ENCODE data around the gene B3GAT2. TPM values are rescaled to one million over a fixed set of nuclear protein-coding genes. Genes with fewer than 3 reads are reported as not detected.
A peak's percentile ranks its signal among the peaks of the same experiment; 100 is the strongest.

Gene B3GAT2, protein sequence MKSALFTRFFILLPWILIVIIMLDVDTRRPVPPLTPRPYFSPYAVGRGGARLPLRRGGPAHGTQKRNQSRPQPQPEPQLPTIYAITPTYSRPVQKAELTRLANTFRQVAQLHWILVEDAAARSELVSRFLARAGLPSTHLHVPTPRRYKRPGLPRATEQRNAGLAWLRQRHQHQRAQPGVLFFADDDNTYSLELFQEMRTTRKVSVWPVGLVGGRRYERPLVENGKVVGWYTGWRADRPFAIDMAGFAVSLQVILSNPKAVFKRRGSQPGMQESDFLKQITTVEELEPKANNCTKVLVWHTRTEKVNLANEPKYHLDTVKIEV
- total RNA-seq: under 1 TPM; 0.31 to 0.42 TPM
- 0.57 TPM for polyA plus RNA-seq (2013, experiment 1 of 2)
- 0.46 TPM for polyA plus RNA-seq (2013, experiment 2 of 2)
- long read RNA-seq, experiment 1: 0 reads
- long read RNA-seq, experiment 2: 0 reads
- long read RNA-seq, experiment 3, full-length matches to known transcripts: 4 of 6 reads
- long read RNA-seq, experiment 3, partial matches to known transcripts: 0 of 6 reads
- long read RNA-seq, experiment 3, other reads (novel, unspliced or antisense): 2 of 6 reads
- long read RNA-seq, experiment 4: 0 reads

DNA sequence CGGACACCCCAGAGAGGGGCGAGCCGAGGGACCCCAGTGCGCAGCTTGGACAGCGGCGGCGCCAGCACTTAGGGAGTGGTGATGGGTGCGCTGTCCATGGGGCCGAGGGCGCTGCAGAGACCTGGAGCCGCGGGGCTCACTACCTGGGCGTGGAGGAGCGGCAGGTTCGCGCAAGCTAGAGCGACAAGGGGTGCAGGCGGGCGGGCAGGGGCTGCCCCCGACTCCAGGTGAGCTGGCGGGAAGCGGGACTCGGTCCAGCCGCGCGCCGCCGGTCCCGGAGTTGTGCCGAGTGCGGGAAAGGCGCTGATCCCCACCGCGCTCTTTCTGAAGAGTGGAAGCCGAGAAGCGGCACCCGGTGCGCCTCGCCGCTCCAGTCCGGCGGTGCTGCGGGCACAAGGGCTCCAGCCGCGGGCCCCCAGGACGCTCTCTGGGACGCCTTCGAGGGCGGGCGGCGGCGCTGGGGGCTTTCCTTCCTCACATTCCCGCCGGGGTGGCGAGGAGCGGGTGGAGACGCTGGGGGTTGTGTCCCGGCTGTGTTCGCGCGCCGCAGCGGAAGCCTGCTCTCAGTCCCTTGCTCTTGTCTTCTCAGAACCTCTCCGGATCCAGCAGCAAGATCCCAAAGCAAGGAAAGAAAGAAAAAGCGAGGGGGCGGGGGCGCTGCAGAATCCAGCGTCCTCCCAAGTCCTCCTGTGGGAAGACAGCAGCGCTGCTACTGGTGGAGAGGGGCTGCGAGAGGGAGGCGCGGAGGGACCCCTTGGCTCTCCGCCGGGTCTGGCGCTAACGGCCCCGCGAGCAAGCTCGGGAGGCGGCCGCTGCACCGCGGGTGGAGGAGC is at the start of gene B3GAT2:
Gene B3GAT2 (minus strand): TSS at position 610 of the 833 bp plus-strand sequence. CDS start 631 bp downstream, outside the sequence.
- Histone ChIP-seq H3K27ac (ENCODE audit: low read depth, low read length) (no peak within 1 kb of the TSS), H3K9me3 (ENCODE audit: control insufficient read depth, low read length) (no peaks in the 10 kb centered on the region), H3K36me3 (ENCODE audit: control insufficient read depth, insufficient read depth, low read length) (no peaks in the 10 kb centered on the region), H3K4me3 (ENCODE audit: low read length) (peak within 1 kb of the TSS; percentile 79), H3K27me3 (ENCODE audit: control insufficient read depth, insufficient read depth, low read length, poor library complexity, severe bottlenecking) (peaks cover 88% of the 10 kb centered on the region), H3K9ac (ENCODE audit: extremely low read depth, low read length, poor library complexity, severe bottlenecking) (no peak within 1 kb of the TSS), H3K4me1 (ENCODE audit: control insufficient read depth, insufficient read depth, low read length) (no peaks in the 10 kb centered on the region)
- DNase-seq: peak; percentile 85
- Mint-ChIP-seq H3K27ac (no peak within 1 kb of the TSS), H3K4me1 (peaks cover 4% of the 10 kb centered on the region), H3K4me3 (peak within 1 kb of the TSS; percentile 60), H3K36me3 (ENCODE audit: low read depth) (no peaks in the 10 kb centered on the region), H3K9me3 (no peaks in the 10 kb centered on the region), H3K27me3 (ENCODE audit: insufficient read depth) (peaks cover 74% of the 10 kb centered on the region)
- TF ChIP-seq, protein P1, sequence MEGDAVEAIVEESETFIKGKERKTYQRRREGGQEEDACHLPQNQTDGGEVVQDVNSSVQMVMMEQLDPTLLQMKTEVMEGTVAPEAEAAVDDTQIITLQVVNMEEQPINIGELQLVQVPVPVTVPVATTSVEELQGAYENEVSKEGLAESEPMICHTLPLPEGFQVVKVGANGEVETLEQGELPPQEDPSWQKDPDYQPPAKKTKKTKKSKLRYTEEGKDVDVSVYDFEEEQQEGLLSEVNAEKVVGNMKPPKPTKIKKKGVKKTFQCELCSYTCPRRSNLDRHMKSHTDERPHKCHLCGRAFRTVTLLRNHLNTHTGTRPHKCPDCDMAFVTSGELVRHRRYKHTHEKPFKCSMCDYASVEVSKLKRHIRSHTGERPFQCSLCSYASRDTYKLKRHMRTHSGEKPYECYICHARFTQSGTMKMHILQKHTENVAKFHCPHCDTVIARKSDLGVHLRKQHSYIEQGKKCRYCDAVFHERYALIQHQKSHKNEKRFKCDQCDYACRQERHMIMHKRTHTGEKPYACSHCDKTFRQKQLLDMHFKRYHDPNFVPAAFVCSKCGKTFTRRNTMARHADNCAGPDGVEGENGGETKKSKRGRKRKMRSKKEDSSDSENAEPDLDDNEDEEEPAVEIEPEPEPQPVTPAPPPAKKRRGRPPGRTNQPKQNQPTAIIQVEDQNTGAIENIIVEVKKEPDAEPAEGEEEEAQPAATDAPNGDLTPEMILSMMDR (conservative IDR thresholded peaks at IDR 0.05): no peak
- 1% methylated on average over 31 to 83 of the region's 83 CpGs for WGBS, 2 experiments (ENCODE audit: insufficient coverage in 1 of 2, insufficient read length in 1 of 2)

DNA sequence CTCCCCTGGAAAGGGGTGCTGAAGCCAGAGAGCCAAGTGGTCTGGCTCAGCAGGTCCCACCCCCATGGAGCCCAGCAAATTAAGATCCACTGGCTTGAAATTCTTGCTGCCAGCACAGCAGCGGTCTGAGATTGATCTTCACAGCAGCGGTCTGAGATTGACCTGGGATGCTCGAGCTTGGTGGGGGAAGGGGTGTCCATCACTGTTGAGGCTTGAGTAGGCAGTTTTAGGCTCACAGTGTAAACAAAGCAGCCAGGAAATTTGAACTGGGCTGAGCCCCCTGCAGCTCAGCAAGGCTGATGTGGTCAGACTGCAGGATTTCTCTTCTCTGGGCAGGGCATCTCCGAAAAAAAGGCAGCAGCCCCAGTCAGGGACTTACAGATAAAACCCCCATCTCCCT is 41.3 kb upstream of the B3GAT2 start:
- Mint-ChIP-seq H3K36me3 (ENCODE audit: low read depth) (no peaks in the 10 kb centered on the region), H3K4me1 (peaks cover 18% of the 10 kb centered on the region), H3K9me3 (peaks cover 11% of the 10 kb centered on the region), H3K27ac (no peak overlapping the region), H3K27me3 (ENCODE audit: insufficient read depth) (peaks cover 9% of the 10 kb centered on the region), H3K4me3 (no peak overlapping the region)
- 38 to 44% methylated on average over 3 to 4 of the region's 4 CpGs for WGBS, 2 experiments (ENCODE audit: insufficient coverage in 1 of 2, insufficient read length in 1 of 2)
- Histone ChIP-seq H3K9ac (ENCODE audit: extremely low read depth, low read length, poor library complexity, severe bottlenecking) (no peak overlapping the region), H3K27ac (ENCODE audit: low read depth, low read length) (no peak overlapping the region), H3K27me3 (ENCODE audit: control insufficient read depth, insufficient read depth, low read length, poor library complexity, severe bottlenecking) (no peaks in the 10 kb centered on the region), H3K4me1 (ENCODE audit: control insufficient read depth, insufficient read depth, low read length) (no peaks in the 10 kb centered on the region), H3K36me3 (ENCODE audit: control insufficient read depth, insufficient read depth, low read length) (no peaks in the 10 kb centered on the region), H3K4me3 (ENCODE audit: low read length) (no peak overlapping the region), H3K9me3 (ENCODE audit: control insufficient read depth, low read length) (peaks cover 8% of the 10 kb centered on the region)
- peak; percentile 50 for DNase-seq
- TF ChIP-seq, protein P1 (conservative IDR thresholded peaks at IDR 0.05): no peak

DNA sequence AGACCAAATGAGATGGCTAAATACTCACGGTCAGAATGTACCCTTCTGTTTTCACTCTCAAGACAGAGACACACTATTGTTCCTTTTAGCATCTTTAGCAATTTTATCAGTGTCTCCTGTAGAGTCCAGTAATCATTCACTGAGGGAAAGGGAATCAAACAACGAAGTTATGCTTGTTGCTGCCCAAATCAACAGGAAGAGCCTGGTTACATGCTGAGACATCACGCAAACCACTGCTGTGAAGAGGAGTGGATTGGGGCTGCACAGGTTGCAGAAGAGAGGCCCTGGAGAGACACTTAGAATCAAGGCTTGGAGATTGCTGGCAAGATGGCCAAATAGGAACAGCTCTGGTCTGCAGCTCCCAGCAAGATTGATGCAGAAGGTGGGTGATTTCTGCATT is 40.5 kb upstream of the B3GAT2 start:
- Mint-ChIP-seq H3K36me3 (ENCODE audit: low read depth) (no peaks in the 10 kb centered on the region), H3K4me1 (peaks cover 18% of the 10 kb centered on the region), H3K27ac (no peak overlapping the region), H3K27me3 (ENCODE audit: insufficient read depth) (peaks cover 9% of the 10 kb centered on the region), H3K9me3 (peaks cover 3% of the 10 kb centered on the region), H3K4me3 (no peak overlapping the region)
- no peak overlapping the region for H3K27ac ChIP-seq (ENCODE audit: low read depth, low read length)
- H3K27me3 ChIP-seq (ENCODE audit: control insufficient read depth, insufficient read depth, low read length, poor library complexity, severe bottlenecking): no peaks in the 10 kb centered on the region
- WGBS, 2 experiments (ENCODE audit: insufficient coverage in 1 of 2, insufficient read length in 1 of 2): 71 to 78% methylated on average over 3 of the region's 3 CpGs
- H3K9ac ChIP-seq (ENCODE audit: extremely low read depth, low read length, poor library complexity, severe bottlenecking): no peak overlapping the region
- peak; percentile 50 for DNase-seq
- no peaks in the 10 kb centered on the region for H3K36me3 ChIP-seq (ENCODE audit: control insufficient read depth, insufficient read depth, low read length)
- TF ChIP-seq, protein P1 (conservative IDR thresholded peaks at IDR 0.05): no peak
- H3K4me3 ChIP-seq (ENCODE audit: low read length): no peak overlapping the region
- peaks cover 8% of the 10 kb centered on the region for H3K9me3 ChIP-seq (ENCODE audit: control insufficient read depth, low read length)
- no peaks in the 10 kb centered on the region for H3K4me1 ChIP-seq (ENCODE audit: control insufficient read depth, insufficient read depth, low read length)
